Germinal center (tissue), 1 donor: ENCODE results near the gene SLC16A4.
"Not testable (repeated sequence)": the region's sequence is repeated elsewhere in the genome, so short reads cannot be mapped to it uniquely, and the experiment has no call there.

Experiments used
- DNase-seq: peaks from one replicate; pipeline ENCODE4 v3.0.0; 2012; ENCODE audit warnings: mixed read lengths, low spot score

The SLC16A4 gene

DNA sequence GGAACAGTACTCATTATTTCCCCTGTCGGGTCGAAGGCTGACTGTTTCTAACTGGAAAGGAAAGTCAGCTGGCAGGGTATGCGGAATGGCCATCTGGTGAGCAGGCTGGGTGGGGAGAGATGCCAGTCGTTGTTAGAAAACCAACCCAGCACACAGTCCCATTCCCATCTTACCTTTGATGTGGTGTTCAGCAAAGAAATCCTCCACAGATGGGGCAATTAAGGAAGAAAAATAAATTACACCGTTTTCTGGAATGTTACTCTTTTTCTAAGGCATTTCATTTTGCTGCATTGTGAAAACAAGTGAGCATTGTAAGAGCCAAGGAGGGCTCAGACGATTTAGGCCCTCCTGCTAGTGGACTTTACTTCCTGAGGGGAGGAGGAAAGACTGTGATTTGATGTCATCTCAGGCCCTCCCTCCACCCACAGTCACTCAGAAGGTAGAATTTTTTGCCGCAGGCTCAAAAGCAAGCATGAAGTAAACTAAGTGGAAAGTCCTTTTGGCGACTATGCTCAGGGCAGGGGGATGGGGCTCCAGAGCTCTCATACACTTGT lies at the start of gene SLC16A4:
SLC16A4 (minus strand) TSS at position 335 of the 554 bp plus-strand sequence. CDS start 1,703 bp downstream, outside the sequence.
- no peak for DNase-seq

DNA sequence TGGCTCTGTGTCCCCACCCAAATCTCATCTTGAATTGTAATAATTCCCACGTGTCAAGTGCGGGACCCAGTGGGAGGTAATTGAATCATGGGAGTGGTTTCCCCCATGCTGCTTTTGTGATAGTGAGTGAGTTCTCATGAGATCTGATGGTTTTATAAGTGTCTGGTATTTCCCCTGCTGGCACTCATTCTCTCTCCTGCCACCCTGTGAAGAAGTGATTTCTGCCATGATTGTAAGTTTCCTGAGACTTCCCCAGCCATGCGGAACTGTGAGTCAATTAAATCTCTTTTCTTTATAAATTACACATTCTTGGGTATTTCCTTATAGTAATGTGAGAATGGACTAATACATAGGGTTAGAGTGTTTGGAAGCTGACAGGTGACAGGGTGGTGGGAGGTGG lies 49.0 kb upstream of the SLC16A4 start:
- DNase-seq, result not testable (repeated sequence)

DNA sequence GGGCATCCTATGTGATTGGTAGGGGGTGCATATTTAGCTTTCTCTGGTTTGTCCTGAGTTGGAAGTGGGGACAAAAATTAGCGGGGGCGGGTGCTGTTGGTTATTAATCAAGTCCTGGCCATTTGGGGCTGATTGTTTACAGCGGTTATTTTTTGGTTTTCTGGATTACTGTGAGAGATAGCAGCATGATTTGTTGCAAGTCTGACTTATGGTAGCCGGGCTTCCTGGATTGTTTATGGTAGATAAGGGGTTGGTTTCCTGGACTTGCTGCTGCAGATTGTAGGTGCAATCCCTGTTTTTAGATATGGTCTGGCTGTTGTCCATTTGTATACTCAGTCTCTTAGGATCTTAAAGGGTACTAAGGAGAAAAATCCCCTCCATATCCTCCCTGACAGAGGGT lies 48.1 kb upstream of the SLC16A4 start:
- no peak for DNase-seq

DNA sequence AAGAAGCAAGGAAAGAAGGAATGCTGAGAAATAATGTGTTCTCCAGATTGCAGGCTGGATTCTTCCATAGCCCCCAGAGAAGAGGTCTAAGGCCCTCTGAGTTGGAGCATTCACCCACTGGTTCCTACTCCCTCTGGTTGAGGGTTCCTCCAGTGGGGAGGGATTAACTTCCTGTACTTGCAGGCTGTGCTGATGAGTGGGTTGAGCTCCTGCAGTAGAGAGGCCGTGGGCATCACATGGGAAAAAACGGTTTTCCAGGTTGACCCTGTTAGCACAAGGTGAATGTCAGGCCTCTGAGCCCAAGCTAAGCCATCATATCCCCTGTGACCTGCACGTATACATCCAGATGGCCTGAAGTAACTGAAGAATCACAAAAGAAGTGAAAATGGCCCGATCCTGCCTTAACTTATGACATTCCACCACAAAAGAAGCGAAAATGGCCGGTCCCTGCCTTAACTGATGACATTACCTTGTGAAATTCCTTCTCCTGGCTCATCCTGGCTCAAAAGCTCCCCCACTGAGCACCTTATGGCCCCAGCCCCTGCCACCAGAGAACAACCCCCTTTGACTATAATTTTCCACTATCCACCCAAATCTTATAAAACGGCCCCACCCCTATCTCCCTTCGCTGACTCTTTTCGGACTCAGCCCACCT lies 46.9 kb upstream of the SLC16A4 start:
- not testable (repeated sequence) for DNase-seq

DNA sequence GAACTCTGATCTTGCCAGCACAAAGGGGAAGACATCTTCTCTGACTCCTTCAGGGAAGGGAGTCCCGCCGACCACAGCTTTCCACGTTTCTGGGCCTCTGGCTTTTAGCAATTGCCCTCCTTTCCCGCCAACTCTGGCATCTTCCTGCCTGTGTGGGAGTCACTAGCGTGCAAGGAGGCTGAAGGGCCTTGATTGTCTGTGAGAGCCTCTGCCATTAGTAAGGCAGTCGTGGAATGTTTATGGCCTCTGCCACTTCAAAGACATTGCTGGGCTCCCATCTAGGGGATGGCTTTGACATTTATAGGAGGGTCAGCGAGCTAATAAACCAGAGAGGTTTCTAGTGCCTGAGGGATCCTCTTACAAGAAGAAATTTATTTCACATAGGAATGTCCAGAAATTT lies 45.8 kb upstream of the SLC16A4 start:
- DNase-seq, result no peak

DNA sequence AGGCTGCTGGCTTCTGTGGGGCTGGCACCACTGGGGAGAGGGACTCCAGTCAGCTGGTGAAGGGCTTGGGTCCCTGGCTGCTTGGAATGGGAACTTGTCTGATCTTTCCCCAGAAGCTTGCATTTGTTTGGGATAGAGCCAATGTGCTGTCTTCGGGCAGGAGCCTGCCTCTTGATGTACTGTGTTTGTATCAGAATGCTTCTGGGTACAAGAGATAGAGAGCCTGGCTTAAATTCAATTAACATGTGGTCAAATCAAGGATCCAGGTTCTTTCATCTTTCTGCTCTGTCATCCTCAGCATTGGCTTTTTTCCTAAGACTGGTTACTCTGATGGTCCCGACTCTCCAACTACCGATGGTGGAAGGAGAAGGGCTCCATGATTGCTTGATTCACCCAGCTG lies 44.1 kb upstream of the SLC16A4 start:
- DNase-seq, result no peak

DNA sequence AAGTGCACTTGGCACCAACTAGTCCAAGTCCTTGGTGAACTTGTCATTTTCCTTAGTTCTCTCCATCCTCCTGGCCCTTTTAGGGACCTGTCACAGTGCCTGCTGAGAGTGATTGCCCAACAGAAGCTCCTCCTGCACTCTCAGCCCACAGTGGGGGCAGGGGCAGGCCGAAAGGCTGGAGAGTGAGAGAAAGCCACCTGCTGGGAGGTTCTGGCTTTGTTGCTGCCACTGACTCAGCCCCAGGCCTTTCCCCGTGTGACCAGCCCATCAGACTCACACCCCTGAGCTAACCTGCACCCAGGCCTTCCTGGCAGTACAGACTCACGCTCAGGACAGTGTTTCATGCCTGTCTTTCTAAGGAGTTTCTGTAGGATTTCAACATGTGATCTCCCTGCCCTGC lies 43.0 kb upstream of the SLC16A4 start:
- DNase-seq, result no peak

DNA sequence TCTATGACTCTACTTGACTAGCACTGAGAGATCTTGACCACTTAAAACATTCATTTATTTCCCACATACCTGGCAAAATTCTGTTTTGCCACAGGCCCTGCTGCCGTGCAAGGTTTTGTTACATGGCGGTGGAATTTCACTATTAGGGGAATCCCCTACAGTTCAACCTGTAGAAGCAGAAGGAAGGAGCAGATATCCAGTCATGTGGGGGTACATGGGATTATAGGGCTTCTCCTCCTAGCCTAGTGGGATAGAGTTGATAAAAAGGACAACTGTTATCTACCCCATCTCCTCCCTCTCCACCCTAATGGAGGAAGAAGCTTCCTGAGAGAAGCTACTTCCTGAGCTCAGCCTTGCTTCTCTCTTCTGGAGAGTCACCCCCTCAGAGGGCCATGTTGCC lies 42.4 kb upstream of the SLC16A4 start:
- no peak for DNase-seq

DNA sequence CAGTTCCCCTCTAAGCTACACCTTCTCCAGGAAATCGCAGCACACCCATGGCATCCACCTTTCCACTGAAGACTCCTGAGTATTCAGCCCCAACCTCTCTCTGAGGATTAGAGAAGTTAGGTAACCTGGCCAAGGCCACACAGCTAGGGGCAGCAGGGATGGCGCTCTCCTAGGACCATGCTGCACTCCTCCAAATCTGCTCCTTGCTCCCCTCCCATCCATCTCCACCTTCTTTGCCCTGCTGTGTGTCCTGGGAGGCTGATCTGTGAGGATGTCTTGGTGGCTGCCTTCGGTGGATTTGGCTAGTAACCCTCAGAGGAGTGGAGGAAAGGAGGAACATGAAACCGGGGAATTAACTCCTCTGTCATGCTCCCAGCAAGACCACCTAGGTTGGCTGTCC lies 40.1 kb upstream of the SLC16A4 start:
- no peak for DNase-seq

DNA sequence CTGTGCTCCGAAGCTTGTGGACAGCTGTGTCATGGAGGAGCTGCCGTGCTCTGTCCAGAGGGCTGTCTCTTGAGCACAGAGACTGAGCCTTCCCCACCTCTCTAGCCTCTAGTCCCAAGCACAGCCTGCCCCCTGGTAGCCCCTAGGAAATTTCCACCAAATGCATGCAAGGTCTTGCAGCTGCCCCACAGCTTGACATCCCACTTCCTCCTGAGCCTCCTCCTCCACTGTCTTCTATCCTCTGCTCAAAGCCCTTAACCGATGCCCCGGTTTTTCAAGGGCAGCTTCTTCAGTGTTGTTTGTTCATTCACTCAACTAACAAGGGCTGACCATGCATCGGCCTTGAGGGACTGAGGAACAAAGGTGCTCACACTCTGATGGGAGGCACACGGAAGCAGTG lies 39.5 kb upstream of the SLC16A4 start:
- DNase-seq, result no peak

DNA sequence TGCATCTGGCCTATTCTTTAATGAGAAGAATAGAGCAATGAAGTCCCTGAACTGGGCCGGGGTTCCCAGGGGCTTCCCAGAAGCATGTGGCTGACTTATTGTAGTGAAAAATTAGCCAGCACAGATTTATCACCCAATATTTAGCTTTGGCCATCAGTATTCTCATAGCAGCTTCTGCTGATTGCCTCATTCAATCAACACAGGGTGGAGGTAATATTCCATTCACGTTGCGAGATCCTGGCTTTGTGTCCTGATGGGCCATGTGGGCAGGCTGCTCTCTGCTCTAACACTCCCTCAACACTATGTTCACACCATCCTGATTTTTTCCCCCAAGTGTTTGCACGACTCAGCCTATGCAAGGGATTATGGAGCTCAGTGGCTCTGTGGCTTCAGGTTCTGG lies 38.1 kb upstream of the SLC16A4 start:
- no peak for DNase-seq

DNA sequence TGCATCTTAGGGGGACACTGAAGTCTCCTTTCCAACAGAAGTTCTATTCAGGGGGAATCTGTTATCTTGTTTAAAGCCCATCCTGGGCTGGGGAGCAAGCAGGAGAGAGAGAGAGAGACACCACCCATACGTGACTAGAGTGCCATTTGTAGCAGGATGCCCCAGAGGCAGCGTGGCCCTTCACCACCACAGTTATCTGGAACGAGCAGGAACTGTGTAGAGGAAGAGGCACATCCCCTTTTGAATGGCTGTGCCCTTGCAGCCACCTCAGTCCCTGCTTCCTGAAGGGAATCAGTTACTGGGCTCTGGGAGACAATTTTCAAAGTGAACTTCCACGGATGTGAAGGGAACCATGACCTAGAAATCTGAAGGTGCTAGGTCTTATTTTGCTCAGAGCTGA lies 36.0 kb upstream of the SLC16A4 start:
- DNase-seq, result no peak

DNA sequence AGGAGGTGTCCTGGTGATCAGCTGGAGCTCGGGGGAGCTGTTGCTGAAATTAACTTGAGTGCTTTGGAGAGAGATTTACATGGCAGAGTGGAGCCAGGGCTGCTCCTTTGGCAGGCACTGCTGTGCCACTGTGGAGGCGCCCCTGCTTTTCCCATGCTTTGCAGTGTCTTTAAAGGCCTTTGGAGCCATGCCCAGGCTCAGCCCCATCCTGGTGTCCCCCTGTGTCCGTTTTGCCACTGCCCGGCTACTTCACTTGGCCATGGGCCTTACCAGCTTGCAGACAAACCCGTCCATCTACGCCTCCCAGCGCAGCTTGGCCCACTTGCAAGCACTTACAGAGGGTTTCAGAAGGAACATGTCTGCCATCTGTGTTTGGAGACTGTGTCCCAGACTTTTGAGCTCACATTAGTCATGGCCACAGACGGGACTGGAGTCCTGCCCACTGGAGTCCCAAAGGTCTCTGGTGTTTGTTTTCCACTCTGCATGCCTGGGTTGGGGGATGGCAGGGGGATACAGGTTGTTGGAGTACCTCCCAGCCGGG lies 34.9 kb upstream of the SLC16A4 start:
- no peak for DNase-seq

DNA sequence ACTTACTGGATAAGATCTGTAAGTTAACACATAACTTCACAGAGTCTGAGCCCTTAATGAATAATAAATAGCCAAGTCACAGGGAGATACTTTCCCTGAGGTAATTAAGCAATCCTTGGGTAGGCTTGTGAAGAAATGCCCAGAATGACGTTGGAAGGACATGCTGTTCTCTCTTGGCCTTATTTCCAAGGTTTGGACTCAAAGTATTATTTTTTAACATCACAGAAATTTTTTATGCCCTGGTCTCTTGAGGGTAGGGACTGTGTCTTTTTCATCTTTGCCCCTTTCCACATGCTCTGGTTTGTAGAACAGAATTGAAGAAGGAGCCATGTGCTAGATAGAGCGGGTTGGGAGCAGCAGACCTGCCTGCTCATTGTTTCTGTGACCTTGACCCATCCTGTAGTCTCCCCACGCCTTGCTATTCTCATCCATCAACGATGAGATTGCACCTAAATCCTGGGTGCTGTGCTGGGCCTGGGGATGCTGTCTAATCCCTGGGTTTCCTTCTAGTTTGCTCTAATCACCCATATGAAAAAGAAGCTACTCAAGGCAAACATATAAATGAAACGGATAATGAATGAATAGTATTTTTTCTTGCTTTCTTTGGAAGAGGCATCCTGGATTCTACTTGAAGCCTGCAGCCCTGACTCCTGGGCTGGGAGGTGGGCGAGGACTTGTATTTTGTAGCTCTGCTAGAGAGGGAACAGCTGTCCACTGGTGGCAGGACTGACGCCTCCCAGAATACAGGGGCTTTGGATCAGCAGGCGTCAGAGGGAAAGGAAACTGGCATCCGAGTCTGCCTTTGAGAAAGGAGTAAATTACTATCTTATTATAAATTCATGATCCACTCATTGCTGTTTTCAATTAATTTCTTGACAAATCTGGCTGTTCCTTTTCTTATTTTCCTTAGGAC lies 34.1 kb upstream of the SLC16A4 start:
- no peak for DNase-seq

DNA sequence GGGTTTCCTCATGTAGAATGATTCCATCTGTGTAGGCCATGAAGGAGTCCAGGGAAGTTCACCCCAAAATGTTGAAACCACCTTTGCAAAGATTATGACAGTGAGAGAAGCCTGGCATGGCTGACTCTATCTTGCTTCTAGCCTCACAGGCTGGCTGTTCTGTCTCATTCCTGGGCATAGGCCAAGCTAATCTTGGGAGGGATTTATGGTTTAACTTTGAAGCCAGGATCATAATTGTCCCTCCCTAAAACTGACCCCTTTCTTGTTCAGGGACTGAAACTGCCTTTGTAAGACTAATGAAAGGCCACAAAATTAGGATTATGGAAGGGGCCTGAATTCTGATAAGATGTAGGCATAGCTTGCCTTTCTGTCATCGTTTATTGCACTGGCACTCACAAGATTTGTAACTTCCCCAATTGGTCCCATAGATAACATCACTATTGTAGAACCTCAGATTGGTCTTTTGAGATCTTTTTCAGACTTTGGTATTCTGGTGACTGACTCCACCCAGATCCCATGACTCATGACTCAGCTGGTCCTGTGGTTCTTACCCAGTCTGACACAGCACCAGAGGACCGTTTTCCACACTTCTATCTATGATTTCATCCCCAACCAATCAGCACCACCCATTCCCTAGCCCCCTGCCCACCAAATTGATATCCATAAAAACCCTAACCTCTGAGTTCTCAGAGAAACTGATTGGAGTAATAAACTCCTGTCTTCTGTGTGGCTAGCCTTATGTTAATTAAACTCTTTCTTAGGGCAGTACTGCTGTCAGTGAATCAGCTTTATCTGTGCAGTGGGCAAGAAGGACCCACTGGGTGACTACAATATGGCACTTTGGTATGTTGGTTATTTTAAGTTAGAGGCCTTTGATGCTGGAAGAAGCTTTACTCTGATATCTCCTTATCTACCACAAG lies 30.3 kb upstream of the SLC16A4 start:
- no peak for DNase-seq

DNA sequence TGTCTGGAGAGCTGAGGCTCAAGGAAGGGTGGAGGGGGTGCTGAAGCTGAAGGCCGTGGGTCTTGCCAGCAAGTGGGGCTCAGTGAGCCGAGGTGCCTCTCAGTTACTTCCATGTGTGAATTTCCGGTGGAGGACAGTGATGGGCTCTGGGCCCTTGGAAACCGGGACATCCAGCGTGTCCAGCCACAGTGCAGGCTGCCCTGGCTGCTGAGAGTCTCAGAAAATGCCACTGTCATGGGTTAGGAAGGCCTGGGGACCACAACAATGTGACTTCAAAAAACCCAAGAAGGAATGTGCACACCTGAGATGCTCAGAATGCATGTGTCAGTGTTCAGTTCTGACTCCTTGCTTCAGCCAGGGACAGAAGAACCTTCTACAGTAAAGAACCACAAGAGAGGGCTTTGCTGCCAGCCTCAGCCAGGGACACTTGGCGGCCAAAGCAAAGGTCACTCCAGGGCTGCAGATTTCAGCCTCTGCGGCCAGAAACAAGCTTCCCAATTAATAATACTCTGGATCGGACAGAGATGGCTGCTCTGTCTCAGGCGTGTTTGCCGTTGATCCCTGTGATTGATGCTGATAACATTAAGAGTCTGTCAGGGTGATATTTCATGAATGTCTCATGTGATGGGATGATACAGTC lies 29.3 kb upstream of the SLC16A4 start:
- no peak for DNase-seq

DNA sequence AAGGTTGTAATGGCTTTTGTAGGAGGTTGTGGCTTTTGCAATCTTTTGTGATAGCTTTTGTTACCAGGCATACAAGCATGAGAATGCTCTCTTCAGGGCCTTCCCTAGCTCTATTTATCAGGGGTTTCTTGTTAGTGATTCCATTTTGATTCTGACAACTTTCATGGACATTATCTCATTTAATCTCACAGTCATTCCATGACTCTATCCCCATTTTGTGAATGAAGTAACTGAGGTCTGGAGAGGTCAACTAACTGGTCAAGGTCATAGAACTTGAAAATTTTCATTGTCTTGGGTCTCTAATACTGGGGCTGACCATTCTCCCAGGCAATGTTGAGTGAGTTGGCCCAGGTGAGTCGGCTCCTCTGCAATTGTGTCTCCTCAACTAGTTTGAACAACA lies 27.9 kb upstream of the SLC16A4 start:
- DNase-seq, result no peak

DNA sequence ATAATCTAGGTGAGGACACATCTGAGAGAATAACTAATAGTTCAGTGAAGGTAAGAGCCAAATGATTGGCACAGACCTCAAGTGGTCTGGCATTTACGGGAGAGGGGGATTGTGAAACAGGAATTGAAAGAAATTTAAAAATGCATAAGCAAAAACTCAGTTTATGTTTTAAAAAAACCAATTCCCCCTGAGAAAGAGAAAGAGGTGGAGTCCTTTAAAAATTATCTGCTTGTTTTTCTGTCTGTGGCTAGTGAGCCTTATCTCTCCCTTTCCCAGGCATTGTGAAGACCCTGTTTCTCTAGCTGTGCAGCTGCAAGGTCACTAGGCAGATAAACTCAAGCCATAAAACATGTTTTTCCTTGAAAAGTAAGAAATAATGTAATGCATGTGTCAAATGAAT lies 22.2 kb upstream of the SLC16A4 start:
- not testable (repeated sequence) for DNase-seq

DNA sequence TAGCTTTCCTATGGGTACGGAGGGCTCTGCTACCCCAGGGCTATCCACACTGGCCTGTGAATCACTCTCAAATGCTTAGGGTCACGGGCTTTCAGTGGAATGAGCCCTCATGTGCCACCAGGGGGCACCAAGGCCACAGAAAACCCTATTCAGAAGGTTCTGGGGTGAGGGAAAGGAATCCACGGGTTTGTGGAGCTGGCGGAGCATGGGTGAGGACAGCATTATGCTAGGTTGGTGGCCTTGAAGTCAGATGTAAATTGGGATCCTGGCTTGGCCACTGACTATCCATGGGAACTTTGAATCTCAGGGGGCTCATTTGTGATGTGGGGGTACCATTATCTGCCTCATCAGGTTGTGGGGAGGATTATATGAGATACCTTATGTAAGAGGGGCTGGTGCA lies 21.8 kb upstream of the SLC16A4 start:
- peak; percentile 76 for DNase-seq

DNA sequence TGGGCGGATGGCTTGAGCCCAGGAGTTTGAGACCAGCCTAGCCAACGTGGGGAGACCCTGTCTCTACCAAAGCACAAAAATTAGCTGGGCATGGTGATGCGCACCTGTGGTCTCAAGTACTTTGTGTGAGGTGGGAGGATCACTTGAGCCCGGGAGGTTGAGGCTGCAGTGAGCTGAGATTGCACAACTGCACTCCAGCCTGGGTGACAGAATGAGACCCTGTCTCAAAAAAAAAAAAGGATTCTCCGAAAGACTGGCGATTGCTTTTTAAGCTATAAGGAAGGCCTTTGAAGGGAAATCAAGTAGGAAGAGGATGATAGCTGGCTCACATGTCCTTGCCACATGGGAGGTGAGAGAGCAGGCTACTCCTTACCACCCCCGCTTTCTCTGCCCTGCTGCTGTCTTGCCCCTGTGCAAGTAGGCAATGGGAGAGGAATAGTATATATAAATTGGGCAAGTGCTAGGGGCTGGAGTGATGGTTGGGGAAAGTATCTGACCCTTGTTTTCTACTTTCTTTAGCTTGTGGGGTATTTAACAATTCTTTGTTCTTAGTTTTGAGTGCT lies 20.4 kb upstream of the SLC16A4 start:
- DNase-seq, result no peak

DNA sequence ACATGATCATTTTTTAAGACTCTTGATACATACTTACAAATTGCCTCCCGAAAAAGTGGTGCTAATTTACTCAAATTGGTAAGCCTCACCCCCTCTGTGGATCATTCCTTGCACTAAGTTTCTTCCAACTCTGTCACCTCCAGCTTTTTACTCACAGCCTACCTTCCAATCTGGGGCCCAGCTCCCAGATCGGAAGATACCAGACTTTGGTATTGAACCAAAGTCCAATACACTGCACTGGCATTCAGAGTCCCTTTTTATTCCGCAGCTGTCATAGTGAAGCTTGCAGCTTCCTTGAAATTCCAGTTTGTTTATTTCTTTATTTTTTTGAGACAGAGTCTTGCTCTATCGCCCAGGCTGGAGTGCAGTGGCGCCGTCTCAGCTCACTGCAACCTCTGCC lies 18.5 kb upstream of the SLC16A4 start:
- no peak for DNase-seq
